Breast epithelium (tissue), 4 donors: ENCODE results near the gene RAET1E. TPM values are rescaled to one million over a fixed set of nuclear protein-coding genes. Genes with fewer than 3 reads are reported as not detected.

Experiments used
- DNase-seq, 2 donors: peaks; one replicate each; pipeline ENCODE4 v3.0.0-alpha.2; 2019; ENCODE audit warnings: low spot score in 2 of 2
- H3K27ac ChIP-seq, 2 donors: fragments of 200-600 bp; sonication (generic) in 1 of 2; one replicate each; pipeline ENCODE4 v1.5.1; 2016 to 2019; ENCODE audit warnings: mild to moderate bottlenecking in 1 of 2
- H3K27me3 ChIP-seq, 2 donors: fragments of 200-600 bp; sonication (generic) in 1 of 2; one replicate each; pipeline versions ENCODE4 v1.5.1 to v1.6.0; 2017 to 2019; ENCODE audit warnings: control low read depth in 1 of 2, mild to moderate bottlenecking in 1 of 2
- H3K36me3 ChIP-seq: fragments of 200-600 bp; one replicate; pipeline ENCODE4 v1.5.1; 2019
- H3K4me1 ChIP-seq, 2 donors: fragments of 200-600 bp; sonication (generic); one replicate each; pipeline ENCODE4 v1.5.1; 2016 to 2019; ENCODE audit warnings: control low read depth in 1 of 2
- H3K4me3 ChIP-seq, 3 donors: fragments of 200-600 bp; sonication (generic); 1 replicate in 2 of 3; 2 replicates in 1 of 3; pipeline ENCODE4 v1.5.1; 2016 to 2019; ENCODE audit warnings: mild to moderate bottlenecking in 3 of 3, moderate library complexity in 2 of 3
- H3K9me3 ChIP-seq, 2 donors: fragments of 200-600 bp; sonication (generic) in 1 of 2; one replicate each; pipeline ENCODE4 v1.5.1; 2016 to 2019; ENCODE audit warnings: control low read depth in 1 of 2
- POLR2A ChIP-seq: fragments of 450-650 bp; IDR thresholded peaks from one replicate; pipeline ENCODE4 v1.6.1; 2016; ENCODE audit warnings: antibody characterized with exemption, mild to moderate bottlenecking, moderate library complexity
- POLR2AphosphoS5 ChIP-seq, 3 donors: sonication (generic); formaldehyde crosslinking; IDR thresholded peaks; one replicate each; pipeline ENCODE4 v1.6.1; 2017; ENCODE audit warnings: antibody characterized with exemption in 3 of 3
- intact Hi-C: fragments of 100-400 bp; cut with DNase I; formaldehyde crosslinking; loops from one replicate; pipeline ENCODE4 v1.15.1; 2023; ENCODE audit warnings: low total_unique reads
- total RNA-seq, 3 donors: library from RNA; depleted of rRNA; stranded (reverse); fragments of >200 nt; gene quantifications; one replicate each; pipeline ENCODE4 v1.1.0, GENCODE V29; 2016
- TF ChIP-seq, protein P1 (sequence below), 3 donors: fragments of 450-650 bp; IDR thresholded peaks; one replicate each; pipeline ENCODE4 v1.5.1; 2016 to 2017; ENCODE audit warnings: antibody characterized with exemption in 3 of 3, mild to moderate bottlenecking in 3 of 3, moderate library complexity in 3 of 3

Gene RAET1E
- total RNA-seq, 3 donors from 2014 or later: 2.0 TPM; not detected in 2

DNA sequence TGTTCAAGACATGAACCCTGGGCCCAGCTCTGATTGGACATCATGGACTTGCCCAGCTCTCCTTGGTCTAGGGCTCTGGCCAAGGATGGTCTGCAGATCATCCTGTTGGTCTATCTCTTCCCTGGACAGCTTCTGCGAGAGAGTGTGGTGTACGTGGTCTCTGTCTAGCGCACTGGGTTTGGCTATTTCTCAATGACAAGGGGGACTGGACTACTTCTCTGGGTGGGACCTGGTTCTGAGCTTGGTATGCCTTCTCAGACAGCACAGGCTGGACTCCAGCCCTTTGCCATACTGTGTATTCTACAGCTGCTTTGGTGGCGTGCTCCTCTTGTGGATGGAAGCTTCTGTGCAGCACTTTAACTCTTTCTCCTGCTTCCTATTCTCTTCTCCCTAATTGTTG is 8.5 kb upstream of the RAET1E start:
- intact Hi-C loops: no loop called here
- Histone ChIP-seq H3K27me3 (no peaks in the 10 kb centered on the region), H3K4me1 (no peaks in the 10 kb centered on the region), H3K9me3 (peaks cover 0 to 10% of the 10 kb centered on the region in 2 donors), H3K27ac (no peak overlapping the region), H3K4me3 (no peak overlapping the region), H3K36me3 (no peaks in the 10 kb centered on the region)
- TF ChIP-seq POLR2A (no peak), POLR2AphosphoS5 (IDR thresholded peaks at IDR 0.05) (no peak)
- TF ChIP-seq, protein P1, sequence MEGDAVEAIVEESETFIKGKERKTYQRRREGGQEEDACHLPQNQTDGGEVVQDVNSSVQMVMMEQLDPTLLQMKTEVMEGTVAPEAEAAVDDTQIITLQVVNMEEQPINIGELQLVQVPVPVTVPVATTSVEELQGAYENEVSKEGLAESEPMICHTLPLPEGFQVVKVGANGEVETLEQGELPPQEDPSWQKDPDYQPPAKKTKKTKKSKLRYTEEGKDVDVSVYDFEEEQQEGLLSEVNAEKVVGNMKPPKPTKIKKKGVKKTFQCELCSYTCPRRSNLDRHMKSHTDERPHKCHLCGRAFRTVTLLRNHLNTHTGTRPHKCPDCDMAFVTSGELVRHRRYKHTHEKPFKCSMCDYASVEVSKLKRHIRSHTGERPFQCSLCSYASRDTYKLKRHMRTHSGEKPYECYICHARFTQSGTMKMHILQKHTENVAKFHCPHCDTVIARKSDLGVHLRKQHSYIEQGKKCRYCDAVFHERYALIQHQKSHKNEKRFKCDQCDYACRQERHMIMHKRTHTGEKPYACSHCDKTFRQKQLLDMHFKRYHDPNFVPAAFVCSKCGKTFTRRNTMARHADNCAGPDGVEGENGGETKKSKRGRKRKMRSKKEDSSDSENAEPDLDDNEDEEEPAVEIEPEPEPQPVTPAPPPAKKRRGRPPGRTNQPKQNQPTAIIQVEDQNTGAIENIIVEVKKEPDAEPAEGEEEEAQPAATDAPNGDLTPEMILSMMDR (IDR thresholded peaks at IDR 0.05): no peak
- DNase-seq: no peak

DNA sequence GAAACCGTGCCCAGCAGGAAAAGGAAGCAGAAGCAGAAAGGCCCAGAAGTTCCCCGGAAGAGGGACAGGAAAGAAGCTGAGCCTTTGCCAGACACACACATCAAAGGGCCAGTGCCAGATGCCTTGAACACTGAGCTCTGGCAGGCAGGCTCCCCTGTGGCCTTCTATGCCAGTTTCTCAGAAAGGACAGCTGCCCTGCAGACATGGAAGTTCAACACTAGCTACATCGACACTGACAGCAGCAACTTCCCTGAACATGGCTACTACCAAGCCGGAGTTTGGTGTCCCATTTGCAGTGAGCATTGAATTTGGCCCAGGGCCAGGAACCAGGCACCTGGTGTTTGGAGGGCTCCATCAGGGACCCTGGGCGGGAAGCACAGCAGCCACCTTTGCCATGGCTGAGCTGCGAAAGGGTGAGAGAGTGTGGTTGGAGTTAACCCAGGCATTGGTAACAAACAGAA is 8.0 kb upstream of the RAET1E start:
- TF ChIP-seq POLR2AphosphoS5 (IDR thresholded peaks at IDR 0.05) (no peak), POLR2A (no peak)
- TF ChIP-seq, protein P1 (IDR thresholded peaks at IDR 0.05): no peak
- no peak overlapping the region for H3K4me3 ChIP-seq
- H3K27ac ChIP-seq: no peak overlapping the region
- intact Hi-C loops: no loop called here
- no peaks in the 10 kb centered on the region for H3K36me3 ChIP-seq
- no peaks in the 10 kb centered on the region for H3K27me3 ChIP-seq
- H3K9me3 ChIP-seq: peaks cover 0 to 10% of the 10 kb centered on the region in 2 donors
- DNase-seq: no peak
- no peaks in the 10 kb centered on the region for H3K4me1 ChIP-seq

DNA sequence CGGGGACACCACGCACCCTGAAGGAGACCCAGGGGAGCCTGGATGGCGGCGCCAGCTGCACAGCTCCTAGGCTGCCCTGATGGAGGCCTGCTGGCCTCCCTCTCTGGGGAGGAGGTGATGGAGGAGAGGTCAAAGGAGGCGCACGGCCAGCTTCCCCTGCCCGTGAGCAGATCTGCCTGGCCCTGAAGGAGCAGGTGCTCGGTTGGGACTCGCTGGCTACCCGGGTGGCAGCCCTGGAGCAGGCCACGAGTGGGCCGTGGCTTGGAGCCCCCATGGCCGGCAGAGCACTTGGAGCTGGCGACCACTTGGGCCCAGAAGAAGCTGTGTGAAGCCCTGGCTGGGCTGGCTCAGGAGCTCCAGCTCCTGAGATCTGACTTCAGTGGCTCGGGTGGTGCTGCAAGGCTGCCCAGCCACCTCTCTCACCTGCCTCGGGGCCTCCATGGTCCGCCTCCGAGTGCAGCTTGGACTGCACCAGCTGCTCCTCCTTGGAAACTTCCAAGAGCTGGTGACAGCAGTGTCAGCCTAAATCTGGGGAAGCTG is 7.5 kb upstream of the RAET1E start:
- DNase-seq: no peak
- no peaks in the 10 kb centered on the region for H3K36me3 ChIP-seq
- H3K27ac ChIP-seq: no peak overlapping the region
- intact Hi-C loops: no loop called here
- no peak overlapping the region for H3K4me3 ChIP-seq
- H3K9me3 ChIP-seq: peaks cover 0 to 10% of the 10 kb centered on the region in 2 donors
- no peaks in the 10 kb centered on the region for H3K4me1 ChIP-seq
- TF ChIP-seq POLR2AphosphoS5 (IDR thresholded peaks at IDR 0.05): no peak
- TF ChIP-seq, protein P1 (IDR thresholded peaks at IDR 0.05): no peak
- TF ChIP-seq POLR2A: no peak
- no peaks in the 10 kb centered on the region for H3K27me3 ChIP-seq

DNA sequence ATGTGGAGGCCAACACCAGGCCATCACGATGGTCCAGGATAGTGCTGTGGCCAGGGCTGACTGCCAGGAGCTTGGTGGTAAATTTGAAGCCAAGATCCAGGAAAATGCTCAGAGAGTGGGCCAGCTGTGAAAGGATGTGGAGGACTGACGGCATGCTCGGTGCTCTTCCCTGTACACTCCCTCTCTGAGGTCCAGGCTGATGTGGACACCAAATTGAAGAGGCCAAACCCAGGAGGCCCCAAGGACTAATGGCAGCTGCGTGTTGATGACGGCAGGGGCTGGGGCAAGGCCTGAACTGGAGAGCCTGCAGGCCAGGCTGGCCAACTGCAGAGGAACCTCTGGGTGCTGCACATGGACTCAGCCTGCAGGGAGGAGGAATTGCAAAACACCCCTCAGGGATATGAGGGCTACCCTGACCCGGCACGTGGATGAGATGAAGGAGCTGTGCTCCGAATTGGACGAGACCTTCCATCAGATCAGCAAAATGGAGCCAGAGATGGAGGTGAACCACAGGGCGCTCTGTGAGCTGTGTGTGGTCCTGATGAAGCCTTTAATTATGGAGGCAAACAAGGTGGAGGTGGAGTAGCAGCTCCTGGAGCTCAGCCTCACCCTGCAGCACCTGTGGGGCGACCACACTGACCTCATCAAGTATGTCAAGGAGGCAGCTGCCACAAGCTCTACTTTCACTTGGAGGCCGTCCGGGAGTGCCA is 6.9 kb upstream of the RAET1E start:
- Histone ChIP-seq H3K27ac (no peak overlapping the region), H3K36me3 (no peaks in the 10 kb centered on the region), H3K4me1 (no peaks in the 10 kb centered on the region), H3K4me3 (no peak overlapping the region), H3K27me3 (no peaks in the 10 kb centered on the region), H3K9me3 (peaks cover 0 to 10% of the 10 kb centered on the region in 2 donors)
- intact Hi-C loops: no loop called here
- no peak for TF ChIP-seq POLR2A
- TF ChIP-seq, protein P1 (IDR thresholded peaks at IDR 0.05): no peak
- TF ChIP-seq POLR2AphosphoS5 (IDR thresholded peaks at IDR 0.05): no peak
- no peak for DNase-seq

DNA sequence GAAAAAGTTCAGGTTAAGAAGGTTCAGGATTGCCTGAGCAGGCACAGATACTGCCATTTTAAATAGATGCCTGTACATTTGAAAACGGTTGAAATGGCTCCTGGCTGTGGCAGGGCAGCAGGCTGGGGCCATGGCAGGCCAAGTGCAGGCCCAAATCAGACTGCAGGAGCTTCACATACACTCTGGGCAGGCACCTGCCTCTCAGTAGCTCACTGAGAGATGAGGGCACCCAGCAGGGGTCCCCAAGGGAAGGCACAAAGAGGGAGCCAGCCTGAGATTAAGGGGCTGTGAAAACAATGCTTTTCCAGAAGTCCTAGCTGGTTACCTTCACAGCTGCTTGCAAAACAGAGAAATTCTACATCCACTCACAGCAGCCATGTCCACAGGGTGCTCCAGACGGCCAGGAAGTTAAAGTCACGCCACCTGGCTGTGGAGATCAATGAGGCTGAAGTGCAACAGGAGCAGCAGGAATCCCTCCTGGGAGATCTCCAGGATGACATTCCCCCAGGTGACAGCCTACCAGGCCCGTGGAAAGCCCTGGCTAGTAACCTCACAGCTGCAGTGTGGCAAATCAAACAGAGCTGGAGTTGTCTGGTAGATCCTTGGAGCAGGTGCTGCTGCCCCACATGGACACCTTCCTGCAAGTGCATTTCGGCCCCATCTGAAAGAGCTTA is 6.2 kb upstream of the RAET1E start:
- DNase-seq: no peak
- intact Hi-C loops: no loop called here
- H3K27ac ChIP-seq: no peak overlapping the region

More for the DNA sequence above, 6.2 kb upstream of the RAET1E start:
- no peaks in the 10 kb centered on the region for H3K4me1 ChIP-seq
- no peak overlapping the region for H3K4me3 ChIP-seq
- H3K27me3 ChIP-seq: no peaks in the 10 kb centered on the region
- no peaks in the 10 kb centered on the region for H3K36me3 ChIP-seq
- H3K9me3 ChIP-seq: peaks cover 0 to 9% of the 10 kb centered on the region in 2 donors
- TF ChIP-seq, protein P1 (IDR thresholded peaks at IDR 0.05): no peak
- no peak for TF ChIP-seq POLR2A
